A549 treated with GW870086 at 1 μM for 4 hours (cell line): ENCODE results near the gene B9D1. TPM values are rescaled to one million over a fixed set of nuclear protein-coding genes. Genes with fewer than 3 reads are reported as not detected.

Source experiments
- total RNA-seq: library from RNA; stranded (reverse); fragments of 200-300 nt; extraction: Qiagen RNA extraction; gene quantifications from 5 replicates; pipeline ENCODE4 v1.2.3, GENCODE V29; 2022; ENCODE audit warnings: low read depth

The B9D1 gene, protein sequence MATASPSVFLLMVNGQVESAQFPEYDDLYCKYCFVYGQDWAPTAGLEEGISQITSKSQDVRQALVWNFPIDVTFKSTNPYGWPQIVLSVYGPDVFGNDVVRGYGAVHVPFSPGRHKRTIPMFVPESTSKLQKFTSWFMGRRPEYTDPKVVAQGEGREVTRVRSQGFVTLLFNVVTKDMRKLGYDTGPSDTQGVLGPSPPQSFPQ
- total RNA-seq, result 45.2 to 52.2 TPM (median 49.0 TPM) in 5 replicates

DNA sequence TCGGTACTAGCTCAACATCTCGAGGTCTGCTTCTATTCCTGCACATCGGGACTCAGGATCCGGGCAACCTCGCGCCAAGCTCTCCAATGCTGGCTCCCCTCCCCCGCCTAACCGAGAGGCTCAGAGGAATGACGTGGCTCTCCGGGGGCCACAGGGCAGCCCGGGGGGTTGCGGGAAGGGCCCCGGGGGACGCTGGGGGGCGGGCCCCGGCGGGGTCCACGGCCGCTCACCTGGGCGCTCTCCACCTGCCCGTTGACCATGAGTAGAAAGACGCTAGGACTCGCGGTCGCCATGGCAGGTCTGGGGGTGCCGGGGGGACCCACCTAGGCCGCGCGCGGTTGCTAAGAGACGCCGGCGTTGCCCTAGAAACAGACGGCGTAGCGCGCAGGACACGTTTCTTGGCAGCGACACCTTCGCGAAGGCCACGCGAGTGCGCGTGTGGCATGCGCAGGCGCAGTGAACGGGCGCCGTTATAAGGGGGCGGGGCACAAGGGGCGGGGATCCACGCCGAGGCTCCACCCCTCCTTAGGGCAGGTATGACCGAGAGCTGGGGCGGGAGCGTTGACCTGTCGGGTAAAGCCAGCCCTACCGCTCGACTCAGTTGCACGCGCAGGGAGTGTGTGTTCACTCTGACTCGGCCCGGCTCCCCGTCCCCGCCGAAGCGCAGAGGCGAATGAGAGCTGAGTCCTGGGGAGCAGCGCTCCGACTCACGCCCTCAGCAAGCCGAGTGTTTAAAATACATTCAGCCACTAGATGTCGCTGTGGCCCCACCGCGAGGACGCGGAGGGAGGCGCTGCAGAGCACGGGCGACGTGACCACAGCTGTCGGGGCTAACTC lies at the start of gene B9D1:
TSS of gene B9D1 (minus strand) at position 447 of the 837 bp plus-strand sequence. CDS start at position 293, 154 bp downstream.

GRCh38 chr17:19410875-19411620 lies 48.5 kb upstream of the B9D1 start, which contains the start of gene RNF112:
Gene RNF112 (plus strand): TSS chr17:19411232. CDS start chr17:19411409, 177 bp downstream.

GRCh38 chr17:19386974-19387920 lies 24.7 kb upstream of the B9D1 start, which contains the start of gene MFAP4:
Gene MFAP4 (minus strand): TSS chr17:19387190. CDS start chr17:19387155, 35 bp downstream.

DNA sequence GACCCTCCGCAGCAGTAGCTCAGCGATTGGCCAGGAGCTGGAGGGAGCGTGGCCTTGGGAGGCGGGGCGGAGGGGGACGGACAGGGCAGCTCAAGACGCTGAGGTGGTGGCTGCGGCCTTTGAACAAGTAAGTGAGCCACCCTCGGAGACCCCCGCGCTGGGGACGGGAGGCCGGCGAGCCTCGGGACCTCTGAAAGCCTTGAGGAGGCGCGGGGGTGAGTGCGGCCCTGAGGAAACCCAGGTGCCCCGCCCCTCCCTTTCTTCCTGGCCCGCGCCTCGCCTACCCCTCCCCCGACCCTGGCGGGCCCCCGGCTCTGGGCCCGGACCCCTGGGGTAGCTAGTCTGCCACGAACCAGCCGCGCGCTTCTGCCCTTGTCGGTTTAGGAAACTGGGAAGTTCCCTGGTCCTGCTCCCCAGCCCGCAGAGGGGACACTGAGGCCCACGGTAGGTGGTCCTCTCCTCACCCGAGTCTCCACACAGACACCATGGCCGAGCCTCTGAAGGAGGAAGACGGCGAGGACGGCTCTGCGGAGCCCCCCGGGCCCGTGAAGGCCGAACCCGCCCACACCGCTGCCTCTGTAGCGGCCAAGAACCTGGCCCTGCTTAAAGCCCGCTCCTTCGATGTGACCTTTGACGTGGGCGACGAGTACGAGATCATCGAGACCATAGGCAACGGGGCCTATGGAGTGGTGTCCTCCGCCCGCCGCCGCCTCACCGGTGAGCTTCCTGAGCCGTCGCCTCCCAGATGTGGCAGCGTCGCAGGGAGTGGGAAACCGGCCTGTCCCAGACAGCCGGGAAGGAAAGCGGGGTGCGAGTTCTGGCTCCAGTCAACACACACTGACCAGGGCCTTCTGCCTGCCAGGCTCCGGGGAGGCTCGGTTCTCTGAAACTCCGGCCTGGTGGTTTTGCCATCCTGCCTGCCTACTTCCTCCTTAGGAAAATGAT lies 16.2 kb upstream of the B9D1 start, which contains the start of gene MAPK7:
TSS of gene MAPK7 (plus strand) at position 83 of the 945 bp plus-strand sequence. CDS start at position 486, 403 bp downstream.

Other genes starting within 250 kb of the B9D1 start
- gene GRAPL, start 235.1 kb downstream of the B9D1 start, total RNA-seq, result 0.15 to 0.31 TPM in 2 of 5 replicates, not detected in the others
- gene EPN2, start 125.4 kb downstream of the B9D1 start, total RNA-seq, result 44.1 to 70.9 TPM (median 51.6 TPM) in 5 replicates
- 20.6 to 27.1 TPM (median 26.1 TPM) in 5 replicates for gene MAPK7, start 15.8 kb upstream of the B9D1 start, total RNA-seq
- 0.09 TPM in 1 of 5 replicates, not detected in the others for gene MFAP4, start 24.5 kb upstream of the B9D1 start, total RNA-seq
- 0.26 to 0.71 TPM (median 0.42 TPM) in 5 replicates for gene RNF112, start 48.5 kb upstream of the B9D1 start, total RNA-seq
- 22.1 to 24.9 TPM (median 23.5 TPM) in 5 replicates for gene SLC47A1, start 171.1 kb upstream of the B9D1 start, total RNA-seq